Tibial artery (tissue), 4 donors: ENCODE data around the gene CAMK2B.

Experiments used
- DNase-seq, 2 donors: peaks; one replicate each; pipeline ENCODE4 v3.0.0-alpha.2; 2019
- H3K27ac ChIP-seq, 2 donors: fragments of 200-600 bp; sonication (generic) in 1 of 2; 1 replicate in 1 of 2; 2 replicates in 1 of 2; pipeline ENCODE4 v1.5.1; 2018 to 2019; ENCODE audit warnings: mild to moderate bottlenecking in 1 of 2
- H3K27me3 ChIP-seq, 2 donors: fragments of 200-600 bp; sonication (generic) in 1 of 2; one replicate each; pipeline versions ENCODE4 v1.5.1 to v1.6.0; 2016 to 2019
- H3K36me3 ChIP-seq, 3 donors: fragments of 200-600 bp; sonication (generic) in 2 of 3; one replicate each; pipeline ENCODE4 v1.5.1; 2016 to 2019; ENCODE audit warnings: mild to moderate bottlenecking in 2 of 3
- H3K4me1 ChIP-seq, 4 donors: fragments of 200-600 bp; sonication (generic) in 2 of 4; 1 replicate in 3 of 4; 2 replicates in 1 of 4; pipeline ENCODE4 v1.5.1; 2016 to 2019
- H3K4me3 ChIP-seq, 2 donors: fragments of 200-600 bp; sonication (generic) in 1 of 2; 1 replicate in 1 of 2; 2 replicates in 1 of 2; pipeline ENCODE4 v1.5.1; 2018 to 2019; ENCODE audit warnings: mild to moderate bottlenecking in 2 of 2
- H3K9me3 ChIP-seq, 3 donors: fragments of 200-600 bp; sonication (generic) in 1 of 3; one replicate each; pipeline ENCODE4 v1.5.1; 2016 to 2019
- intact Hi-C: fragments of 100-400 bp; cut with DNase I; formaldehyde crosslinking; loops from one replicate; pipeline ENCODE4 v1.15.0; 2023; ENCODE audit warnings: low total_unique reads
- TF ChIP-seq, protein P1 (sequence below), 2 experiments: fragments of 200-600 bp in 1 of 2; fragments of 450-650 bp in 1 of 2; IDR thresholded peaks; one replicate each; pipeline ENCODE4 v1.5.1; 2017 to 2019; ENCODE audit warnings: antibody characterized with exemption in 2 of 2, mild to moderate bottlenecking in 1 of 2, moderate library complexity in 1 of 2

The CAMK2B gene

DNA sequence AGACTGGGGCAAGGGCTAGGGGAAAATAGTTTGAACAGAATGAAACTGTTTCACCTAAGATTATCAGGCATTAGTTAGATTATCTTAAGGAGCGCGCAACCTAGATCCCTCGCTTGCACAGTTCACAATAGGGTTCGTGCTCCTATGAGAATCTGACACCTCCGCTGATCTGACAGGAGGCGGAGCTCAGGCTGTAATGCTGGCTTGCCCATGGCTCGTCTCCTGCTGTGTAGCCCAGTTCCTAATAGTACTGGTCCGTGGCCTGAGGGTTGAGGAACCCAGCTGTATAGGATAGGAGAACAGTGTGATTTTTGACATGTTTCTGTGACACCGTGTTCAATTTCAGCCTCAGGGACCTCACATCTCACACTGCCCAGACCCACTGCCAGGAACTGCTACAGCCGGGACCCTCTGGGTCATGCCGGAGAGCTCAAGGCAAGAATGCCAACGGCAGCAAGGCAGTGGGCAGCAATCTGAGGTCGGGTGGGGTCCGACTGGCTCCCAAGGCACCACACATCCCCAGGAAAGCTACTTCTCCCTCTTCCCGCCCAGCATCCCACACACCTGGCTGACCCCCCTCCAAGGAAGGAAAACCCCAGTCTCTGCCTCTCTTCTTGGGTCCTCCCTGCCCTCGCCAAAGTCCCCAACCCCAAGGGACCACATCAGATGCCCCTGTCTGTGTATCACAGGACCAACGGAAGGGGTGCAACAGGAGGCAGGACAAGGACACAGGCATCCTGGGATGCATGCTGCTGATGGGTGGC, 31.7 kb downstream of the CAMK2B start:
- TF ChIP-seq, protein P1, sequence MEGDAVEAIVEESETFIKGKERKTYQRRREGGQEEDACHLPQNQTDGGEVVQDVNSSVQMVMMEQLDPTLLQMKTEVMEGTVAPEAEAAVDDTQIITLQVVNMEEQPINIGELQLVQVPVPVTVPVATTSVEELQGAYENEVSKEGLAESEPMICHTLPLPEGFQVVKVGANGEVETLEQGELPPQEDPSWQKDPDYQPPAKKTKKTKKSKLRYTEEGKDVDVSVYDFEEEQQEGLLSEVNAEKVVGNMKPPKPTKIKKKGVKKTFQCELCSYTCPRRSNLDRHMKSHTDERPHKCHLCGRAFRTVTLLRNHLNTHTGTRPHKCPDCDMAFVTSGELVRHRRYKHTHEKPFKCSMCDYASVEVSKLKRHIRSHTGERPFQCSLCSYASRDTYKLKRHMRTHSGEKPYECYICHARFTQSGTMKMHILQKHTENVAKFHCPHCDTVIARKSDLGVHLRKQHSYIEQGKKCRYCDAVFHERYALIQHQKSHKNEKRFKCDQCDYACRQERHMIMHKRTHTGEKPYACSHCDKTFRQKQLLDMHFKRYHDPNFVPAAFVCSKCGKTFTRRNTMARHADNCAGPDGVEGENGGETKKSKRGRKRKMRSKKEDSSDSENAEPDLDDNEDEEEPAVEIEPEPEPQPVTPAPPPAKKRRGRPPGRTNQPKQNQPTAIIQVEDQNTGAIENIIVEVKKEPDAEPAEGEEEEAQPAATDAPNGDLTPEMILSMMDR (IDR thresholded peaks at IDR 0.05), result no peak
- no peaks in the 10 kb centered on the region for H3K36me3 ChIP-seq
- H3K27me3 ChIP-seq, result peaks cover 0 to 24% of the 10 kb centered on the region in 2 donors
- H3K9me3 ChIP-seq, result no peaks in the 10 kb centered on the region
- H3K4me1 ChIP-seq, result no peaks in the 10 kb centered on the region
- DNase-seq, result peak; percentile 17 to 54
- H3K4me3 ChIP-seq, result no peak overlapping the region
- H3K27ac ChIP-seq, result no peak overlapping the region
- intact Hi-C loops, result no loop called here

DNA sequence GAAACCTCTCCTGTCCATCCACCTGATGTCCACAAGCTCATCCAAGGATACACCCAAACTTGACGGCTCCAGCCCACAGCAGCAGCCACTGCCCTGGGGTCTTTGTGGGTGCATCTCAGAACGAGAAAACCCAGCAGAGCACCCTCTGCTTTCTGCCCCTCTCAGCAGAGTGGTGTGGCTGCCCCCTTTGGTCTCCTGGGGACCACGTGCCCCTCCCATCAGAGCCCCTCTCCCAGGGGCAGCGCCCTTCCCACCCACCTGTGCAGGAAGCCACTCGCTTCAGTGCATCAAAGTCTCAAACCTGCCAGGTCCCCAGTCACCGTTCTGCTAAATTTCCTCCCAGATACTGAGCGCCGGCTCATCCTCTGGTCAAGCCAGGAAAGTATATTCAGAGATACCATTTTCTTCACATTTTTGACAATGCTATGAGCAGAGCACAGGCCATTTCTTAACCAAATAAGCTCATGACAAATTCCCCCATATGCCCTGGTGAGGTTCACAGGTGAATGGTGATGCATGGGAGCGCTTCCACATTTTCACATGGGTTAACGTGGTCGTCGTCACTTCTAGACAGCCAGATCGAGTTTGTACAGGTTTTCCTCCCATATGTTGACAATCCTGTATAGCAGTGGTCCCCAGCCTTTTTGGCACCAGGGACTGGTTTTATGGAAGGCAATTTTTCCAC, 32.4 kb downstream of the CAMK2B start:
- Histone ChIP-seq H3K4me1 (no peaks in the 10 kb centered on the region), H3K9me3 (no peaks in the 10 kb centered on the region), H3K36me3 (no peaks in the 10 kb centered on the region), H3K27ac (no peak overlapping the region), H3K4me3 (no peak overlapping the region), H3K27me3 (peaks cover 0 to 24% of the 10 kb centered on the region in 2 donors)
- intact Hi-C loops, result no loop called here
- TF ChIP-seq, protein P1 (IDR thresholded peaks at IDR 0.05), result no peak
- DNase-seq, result peak; percentile 3 to 48

DNA sequence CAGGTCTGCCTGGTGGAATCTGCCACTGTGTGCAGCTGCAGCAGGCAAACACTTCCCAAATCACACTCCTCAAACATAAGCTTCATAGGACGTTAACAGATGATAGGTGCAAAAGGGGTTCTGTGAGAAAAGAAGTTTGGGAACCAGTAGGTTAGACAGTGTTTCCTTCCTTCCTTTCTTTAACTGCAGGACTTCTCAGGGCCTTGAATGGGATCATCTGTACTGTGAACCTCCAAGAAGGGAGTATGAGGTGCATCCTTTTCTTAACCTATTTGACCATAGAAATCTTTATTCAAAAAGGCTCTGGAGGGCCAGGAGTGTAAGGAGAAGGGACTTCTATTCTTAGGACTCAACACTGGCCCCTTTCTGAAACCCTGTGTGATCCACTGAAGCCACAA, 33.0 kb downstream of the CAMK2B start:
- peak in 1 of 2 donors; percentile 12 for DNase-seq
- H3K27ac ChIP-seq, result no peak overlapping the region
- H3K4me1 ChIP-seq, result no peaks in the 10 kb centered on the region
- no peaks in the 10 kb centered on the region for H3K9me3 ChIP-seq
- TF ChIP-seq, protein P1 (IDR thresholded peaks at IDR 0.05), result no peak
- no peaks in the 10 kb centered on the region for H3K36me3 ChIP-seq
- no peak overlapping the region for H3K4me3 ChIP-seq
- H3K27me3 ChIP-seq, result peaks cover 0 to 24% of the 10 kb centered on the region in 2 donors
- intact Hi-C loops, result no loop called here

DNA sequence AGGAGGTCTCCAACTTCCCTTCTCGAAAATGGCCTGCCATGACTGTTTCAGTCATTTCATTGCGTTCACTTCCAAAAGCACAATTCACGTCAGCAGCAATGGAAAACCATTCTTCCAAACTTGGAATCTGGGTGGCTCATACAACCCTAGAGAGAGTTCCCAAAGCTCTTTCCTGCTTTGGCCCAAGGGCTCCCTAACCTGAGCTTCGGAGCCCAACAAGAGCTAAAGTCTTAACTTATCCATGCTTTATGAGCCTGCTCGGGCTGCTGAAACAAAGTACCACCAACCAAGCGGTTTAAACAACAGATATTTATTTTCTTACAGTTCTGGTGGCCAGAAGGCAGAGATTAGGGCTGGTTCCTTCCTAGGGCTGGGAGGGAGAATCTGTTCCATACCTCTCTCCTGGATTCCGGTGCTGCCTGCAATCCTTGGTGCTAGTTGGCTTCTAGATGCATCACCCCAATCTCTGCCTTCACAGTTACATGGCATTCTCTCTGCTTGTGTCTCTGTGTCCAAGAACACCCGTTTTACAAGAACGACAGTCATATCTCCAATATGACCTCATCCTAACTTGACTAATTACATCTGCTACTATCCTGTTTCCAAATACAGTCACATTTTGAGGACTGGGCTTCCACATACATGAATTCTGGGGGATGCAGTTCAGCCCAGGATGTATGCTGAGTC, 33.5 kb downstream of the CAMK2B start:
- no peaks in the 10 kb centered on the region for H3K9me3 ChIP-seq
- no peak overlapping the region for H3K4me3 ChIP-seq
- DNase-seq, result peak in 1 of 2 donors; percentile 23
- peaks cover 0 to 24% of the 10 kb centered on the region in 2 donors for H3K27me3 ChIP-seq
- no peak overlapping the region for H3K27ac ChIP-seq
- TF ChIP-seq, protein P1 (IDR thresholded peaks at IDR 0.05), result no peak
- H3K4me1 ChIP-seq, result no peaks in the 10 kb centered on the region
- intact Hi-C loops, result no loop called here
- H3K36me3 ChIP-seq, result no peaks in the 10 kb centered on the region

DNA sequence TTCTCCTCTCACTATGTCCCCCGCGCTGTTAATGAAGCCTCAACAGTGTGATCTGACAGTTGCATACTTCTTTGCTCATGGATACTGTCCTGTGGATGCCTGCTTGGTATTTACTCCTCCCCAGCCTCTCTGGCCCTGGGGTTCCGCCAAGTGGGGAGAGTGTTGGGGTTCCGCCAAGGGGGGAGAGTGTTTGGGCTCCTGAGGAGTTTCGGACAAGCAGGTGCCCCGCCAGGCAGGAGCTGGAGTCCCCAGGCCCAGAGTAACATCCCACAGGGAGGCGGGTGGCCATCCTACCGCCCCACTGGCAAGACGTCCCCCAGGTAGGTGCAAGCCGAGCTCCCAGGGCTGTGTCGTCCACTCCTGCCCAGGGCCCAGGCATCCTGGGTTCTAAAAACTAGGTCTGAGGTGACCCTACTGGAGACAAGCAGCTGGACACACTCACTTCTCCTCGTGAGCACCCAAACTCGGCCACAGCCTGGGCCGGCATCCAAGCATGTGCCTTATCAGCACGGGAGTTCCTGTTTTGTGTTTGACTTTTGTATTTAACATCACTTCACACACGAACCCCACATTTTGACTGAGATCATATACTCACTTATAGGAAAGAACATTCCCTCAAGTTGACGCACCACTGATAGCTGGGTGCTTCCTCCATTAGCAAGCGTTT, 34.2 kb downstream of the CAMK2B start:
- Histone ChIP-seq H3K4me1 (no peaks in the 10 kb centered on the region), H3K27ac (no peak overlapping the region), H3K9me3 (no peaks in the 10 kb centered on the region), H3K36me3 (no peaks in the 10 kb centered on the region), H3K4me3 (no peak overlapping the region), H3K27me3 (peaks cover 0 to 24% of the 10 kb centered on the region in 2 donors)
- intact Hi-C loops, result no loop called here
- peak; percentile 54 to 71 for DNase-seq
- TF ChIP-seq, protein P1 (IDR thresholded peaks at IDR 0.05), result no peak
